Karpas-422 (cell line): Measurements from ENCODE around the gene LYST. TPM values are rescaled to one million over a fixed set of nuclear protein-coding genes. Genes with fewer than 3 reads are reported as not detected.

Experiments
- DNase-seq: peaks from one replicate; pipeline ENCODE4 v3.0.0-alpha.2; 2015
- H2AFZ ChIP-seq: fragments of 200-600 bp; sonication (generic); 2 replicates; pipeline ENCODE4 v1.6.1; 2014; ENCODE audit warnings: antibody characterized with exemption, low read length, mixed read lengths
- H3K27ac ChIP-seq: fragments of 200-600 bp; sonication (generic); 2 replicates; pipeline ENCODE4 v1.5.1; 2014; ENCODE audit warnings: mild to moderate bottlenecking, low read length, moderate library complexity
- H3K27me3 ChIP-seq: fragments of 200-600 bp; sonication (generic); 2 replicates; pipeline ENCODE4 v1.6.1; 2014; ENCODE audit warnings: low read length, mixed read lengths
- H3K36me3 ChIP-seq: fragments of 200-600 bp; sonication (generic); 2 replicates; pipeline ENCODE4 v1.6.1; 2014; ENCODE audit warnings: low read length, mixed read lengths; ENCODE audit not compliant: insufficient read depth
- H3K4me1 ChIP-seq: fragments of 200-600 bp; sonication (generic); 2 replicates; pipeline ENCODE4 v1.6.1; 2014; ENCODE audit warnings: mild to moderate bottlenecking, low read length, mixed read lengths
- H3K4me2 ChIP-seq: fragments of 200-600 bp; sonication (generic); 2 replicates; pipeline ENCODE4 v1.6.1; 2014; ENCODE audit warnings: low read length, low read depth, mild to moderate bottlenecking; ENCODE audit not compliant: poor library complexity, severe bottlenecking
- H3K4me3 ChIP-seq: fragments of 200-600 bp; sonication (generic); 2 replicates; pipeline ENCODE4 v1.5.1; 2014; ENCODE audit warnings: mild to moderate bottlenecking, antibody characterized with exemption, low read length, mixed read lengths
- H3K79me2 ChIP-seq: fragments of 200-600 bp; sonication (generic); 2 replicates; pipeline ENCODE4 v1.6.1; 2014; ENCODE audit warnings: mild to moderate bottlenecking, low read length, mixed read lengths
- H3K9ac ChIP-seq: fragments of 200-600 bp; sonication (generic); 2 replicates; pipeline ENCODE4 v1.6.0; 2014; ENCODE audit warnings: low read length
- H3K9me2 ChIP-seq: fragments of 200-600 bp; sonication (generic), shearing (Covaris generic); replicated peaks from 2 replicates; pipeline ENCODE4 v1.6.0; 2014; ENCODE audit warnings: mild to moderate bottlenecking, low read length, moderate library complexity; ENCODE audit not compliant: insufficient read depth
- H3K9me3 ChIP-seq: fragments of 300-700, 200-600 bp; sonication (generic); 2 replicates; pipeline ENCODE4 v1.6.1; 2014; ENCODE audit warnings: low read length, mixed read lengths
- H4K20me1 ChIP-seq: fragments of 200-600 bp; sonication (generic); 2 replicates; pipeline ENCODE4 v1.6.1; 2014; ENCODE audit warnings: mild to moderate bottlenecking, antibody characterized with exemption, low read length, low read depth; ENCODE audit not compliant: insufficient read depth
- total RNA-seq: library from RNA; depleted of rRNA; stranded (reverse); fragments of >200 nt; shearing (Covaris generic); gene quantifications from 2 replicates; pipeline ENCODE4 v1.2.3, GENCODE V29; 2014; ENCODE audit warnings: low replicate concordance

Gene LYST
- total RNA-seq, 1 experiment from 2014 or later = 7.8 TPM

DNA sequence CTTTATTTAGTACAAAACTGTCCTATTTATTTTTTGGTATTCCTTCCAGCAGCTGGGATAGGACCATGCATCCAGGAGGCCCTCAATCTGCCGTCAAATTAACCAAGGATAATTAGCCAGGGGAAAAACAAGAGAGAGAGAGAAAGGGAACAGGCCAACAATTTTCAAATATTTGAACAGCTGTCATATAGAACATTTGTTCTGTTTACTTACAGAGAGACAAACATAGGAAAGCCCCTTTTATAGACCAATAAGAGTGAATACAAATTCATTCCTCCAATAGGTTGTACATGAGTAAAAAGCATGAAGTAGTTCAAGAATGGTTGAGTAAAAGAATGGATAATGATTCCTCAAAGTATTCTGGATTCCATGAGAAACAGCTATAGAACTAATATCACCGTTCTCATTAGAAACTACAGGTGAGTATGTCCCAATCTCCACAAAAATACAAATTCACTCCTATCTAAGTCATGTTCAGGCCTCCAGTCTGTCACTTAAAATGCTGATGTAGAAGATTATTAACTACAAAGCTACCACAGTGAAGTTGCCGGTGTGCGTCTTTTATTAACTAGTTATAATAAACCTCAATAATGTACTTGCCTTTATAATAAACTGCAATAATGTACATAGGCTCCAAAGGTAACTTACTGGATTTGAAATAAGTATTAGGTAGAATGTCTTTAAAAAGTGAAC is 152.4 kb downstream of the LYST start:
- Histone ChIP-seq H3K79me2 (no peaks in the 10 kb centered on the region), H3K27ac (no peak overlapping the region), H3K4me1 (no peaks in the 10 kb centered on the region), H3K36me3 (no peaks in the 10 kb centered on the region), H3K9ac (no peak overlapping the region), H3K4me2 (no peak overlapping the region), H4K20me1 (no peaks in the 10 kb centered on the region), H3K9me3 (no peaks in the 10 kb centered on the region), H3K27me3 (no peaks in the 10 kb centered on the region; the same call in 1 of the 2 replicates), H2AFZ (no peak overlapping the region), H3K4me3 (no peak overlapping the region), H3K9me2 (no peaks in the 10 kb centered on the region)
- DNase-seq = no peak

GRCh38 chr1:235712812-235713211 is 153.9 kb downstream of the LYST start:
- Histone ChIP-seq H3K9me2 (no peaks in the 10 kb centered on the region), H2AFZ (no peak overlapping the region), H4K20me1 (no peaks in the 10 kb centered on the region), H3K4me1 (no peaks in the 10 kb centered on the region), H3K9me3 (no peaks in the 10 kb centered on the region), H3K4me2 (no peak overlapping the region), H3K9ac (no peak overlapping the region), H3K27me3 (no peaks in the 10 kb centered on the region; the same call in 1 of the 2 replicates), H3K36me3 (no peaks in the 10 kb centered on the region), H3K4me3 (no peak overlapping the region), H3K27ac (no peak overlapping the region), H3K79me2 (no peaks in the 10 kb centered on the region)
- DNase-seq = no peak

DNA sequence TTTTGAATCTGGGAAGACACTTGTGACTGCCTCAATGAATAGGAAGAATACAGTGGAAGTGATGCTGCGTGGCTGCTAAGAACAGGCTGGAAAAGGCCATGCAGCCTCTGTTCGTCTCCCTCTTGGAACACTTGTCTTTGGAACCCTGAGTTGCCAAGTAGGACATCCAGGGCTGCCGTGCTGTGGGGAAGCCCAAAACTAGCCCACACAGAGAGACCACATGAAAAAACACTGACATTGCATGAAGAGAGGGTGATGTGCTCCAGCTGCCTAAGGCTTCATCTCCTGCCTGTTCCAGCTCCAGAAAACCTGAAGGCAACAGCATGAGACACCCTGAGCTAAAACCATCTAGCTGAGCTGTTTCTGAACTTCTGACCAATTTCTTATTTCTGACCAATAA is 156.0 kb downstream of the LYST start:
- Histone ChIP-seq H3K9me2 (no peaks in the 10 kb centered on the region), H3K4me3 (no peak overlapping the region), H4K20me1 (no peaks in the 10 kb centered on the region), H3K9me3 (no peaks in the 10 kb centered on the region), H3K4me1 (no peaks in the 10 kb centered on the region), H3K9ac (no peak overlapping the region), H3K27me3 (no peaks in the 10 kb centered on the region; the same call in 1 of the 2 replicates), H3K36me3 (no peaks in the 10 kb centered on the region), H2AFZ (no peak overlapping the region), H3K4me2 (no peak overlapping the region), H3K79me2 (no peaks in the 10 kb centered on the region), H3K27ac (no peak overlapping the region)
- DNase-seq = no peak

DNA sequence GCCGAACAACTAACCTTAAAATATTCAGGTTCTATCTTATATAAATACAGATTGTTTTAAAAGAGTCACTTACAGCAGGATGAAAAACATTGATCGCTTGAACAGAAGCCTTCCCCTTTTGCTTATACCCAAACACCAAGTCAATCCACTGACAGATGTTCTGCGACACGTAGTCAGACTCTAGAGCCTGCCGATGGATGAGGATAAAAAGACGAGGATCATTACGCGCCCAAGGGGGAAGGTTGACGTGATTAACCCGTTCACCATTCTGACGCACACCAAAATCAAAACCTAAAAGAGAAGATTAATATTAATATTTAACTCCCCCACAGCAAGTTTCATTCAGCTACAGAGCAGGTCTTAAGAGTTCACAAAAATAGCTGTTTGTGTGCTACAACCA is 157.7 kb downstream of the LYST start:
- H2AFZ ChIP-seq = no peak overlapping the region
- no peaks in the 10 kb centered on the region; the same call in 1 of the 2 replicates for H3K27me3 ChIP-seq
- H3K79me2 ChIP-seq = no peaks in the 10 kb centered on the region
- DNase-seq = no peak
- no peaks in the 10 kb centered on the region for H3K9me2 ChIP-seq
- no peaks in the 10 kb centered on the region for H4K20me1 ChIP-seq
- no peak overlapping the region for H3K9ac ChIP-seq
- no peak overlapping the region for H3K27ac ChIP-seq
- H3K36me3 ChIP-seq = no peaks in the 10 kb centered on the region
- H3K4me3 ChIP-seq = no peak overlapping the region
- no peak overlapping the region for H3K4me2 ChIP-seq
- no peaks in the 10 kb centered on the region for H3K9me3 ChIP-seq
- H3K4me1 ChIP-seq = no peaks in the 10 kb centered on the region

DNA sequence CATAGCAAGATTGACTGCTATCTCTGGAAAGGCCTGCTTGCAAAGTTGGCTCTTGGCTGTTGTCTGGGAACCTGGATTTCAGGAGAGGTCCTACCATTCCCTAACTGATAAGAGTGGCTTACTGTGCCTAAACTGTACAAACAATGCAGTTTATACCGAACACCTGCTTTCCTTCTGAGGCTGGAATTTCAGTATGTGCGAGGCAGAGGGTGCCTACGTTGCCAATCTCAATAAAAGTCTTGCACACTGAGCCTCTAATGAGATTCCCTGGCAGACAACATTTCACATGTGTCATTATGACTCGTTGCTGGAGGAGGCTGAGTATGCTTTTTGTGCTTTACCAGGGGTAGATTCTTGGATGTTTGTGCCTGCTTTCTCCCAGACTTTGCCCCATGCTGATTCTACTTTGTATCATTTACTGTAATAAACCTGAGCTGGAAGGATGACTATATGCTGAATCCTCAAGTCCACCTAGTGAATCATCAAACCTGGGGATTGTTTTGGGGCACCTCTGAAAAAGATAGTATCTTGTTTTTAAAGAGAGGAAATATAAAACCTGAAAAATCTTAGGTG is 158.2 kb downstream of the LYST start:
- Histone ChIP-seq H3K36me3 (no peaks in the 10 kb centered on the region), H3K9me3 (no peaks in the 10 kb centered on the region), H3K27ac (no peak overlapping the region), H3K4me2 (no peak overlapping the region), H3K9ac (no peak overlapping the region), H2AFZ (no peak overlapping the region), H3K4me1 (no peaks in the 10 kb centered on the region), H3K79me2 (no peaks in the 10 kb centered on the region), H3K4me3 (no peak overlapping the region), H3K27me3 (no peaks in the 10 kb centered on the region; the same call in 1 of the 2 replicates), H3K9me2 (no peaks in the 10 kb centered on the region), H4K20me1 (no peaks in the 10 kb centered on the region)
- DNase-seq = no peak

DNA sequence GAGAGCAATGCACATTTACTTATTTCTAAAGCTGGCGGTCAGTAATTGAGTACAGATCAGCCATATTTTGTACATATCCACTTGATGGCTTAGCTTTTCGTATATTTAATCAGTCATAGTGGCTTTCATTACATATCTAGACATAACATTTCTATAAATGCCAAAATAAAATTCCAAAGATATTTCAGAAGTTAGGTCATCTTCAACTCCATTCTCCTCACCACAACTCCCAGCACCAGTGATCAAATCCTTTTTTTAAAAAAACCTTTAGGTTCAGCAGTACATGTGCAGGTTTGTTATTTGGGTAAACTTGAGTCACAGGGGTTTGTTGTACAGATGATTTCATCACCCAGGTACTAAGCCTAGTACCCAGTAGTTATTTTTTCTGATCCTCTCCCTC is 163.2 kb downstream of the LYST start:
- no peak for DNase-seq
- H2AFZ ChIP-seq = no peak overlapping the region
- no peaks in the 10 kb centered on the region for H3K27me3 ChIP-seq
- H3K9me3 ChIP-seq = no peaks in the 10 kb centered on the region
- H3K79me2 ChIP-seq = no peaks in the 10 kb centered on the region
- no peak overlapping the region for H3K27ac ChIP-seq
- no peaks in the 10 kb centered on the region for H4K20me1 ChIP-seq
- no peaks in the 10 kb centered on the region for H3K36me3 ChIP-seq
- H3K9ac ChIP-seq = no peak overlapping the region
- H3K4me3 ChIP-seq = no peak overlapping the region
- no peaks in the 10 kb centered on the region for H3K9me2 ChIP-seq
- no peaks in the 10 kb centered on the region for H3K4me1 ChIP-seq
- no peak overlapping the region for H3K4me2 ChIP-seq

DNA sequence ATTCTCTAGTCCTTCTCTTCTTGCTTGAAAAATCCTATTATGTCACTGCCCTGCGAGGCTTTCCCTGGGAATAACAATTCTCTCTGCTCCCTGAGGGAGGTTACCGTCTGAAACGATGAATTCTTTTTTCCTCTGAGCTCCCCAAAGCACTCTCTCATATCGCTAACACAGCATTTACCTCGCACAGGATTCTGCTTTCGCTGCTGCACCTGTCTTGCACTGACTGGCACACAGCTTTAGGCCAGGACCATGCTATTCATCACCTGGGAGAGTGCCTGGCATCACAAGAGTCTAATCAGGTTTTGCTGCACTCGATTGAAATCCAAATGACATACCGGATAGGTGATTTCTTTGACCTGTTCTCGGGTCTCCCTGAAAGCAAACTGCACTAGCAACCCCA is 164.3 kb downstream of the LYST start:
- H4K20me1 ChIP-seq = no peaks in the 10 kb centered on the region
- no peak overlapping the region for H3K4me2 ChIP-seq
- no peaks in the 10 kb centered on the region for H3K79me2 ChIP-seq
- no peak overlapping the region for H2AFZ ChIP-seq
- no peaks in the 10 kb centered on the region for H3K27me3 ChIP-seq
- H3K9me2 ChIP-seq = no peaks in the 10 kb centered on the region
- H3K36me3 ChIP-seq = no peaks in the 10 kb centered on the region
- H3K4me3 ChIP-seq = no peak overlapping the region
- DNase-seq = no peak
- no peaks in the 10 kb centered on the region for H3K4me1 ChIP-seq
- H3K9me3 ChIP-seq = no peaks in the 10 kb centered on the region
- no peak overlapping the region for H3K27ac ChIP-seq
- H3K9ac ChIP-seq = no peak overlapping the region

DNA sequence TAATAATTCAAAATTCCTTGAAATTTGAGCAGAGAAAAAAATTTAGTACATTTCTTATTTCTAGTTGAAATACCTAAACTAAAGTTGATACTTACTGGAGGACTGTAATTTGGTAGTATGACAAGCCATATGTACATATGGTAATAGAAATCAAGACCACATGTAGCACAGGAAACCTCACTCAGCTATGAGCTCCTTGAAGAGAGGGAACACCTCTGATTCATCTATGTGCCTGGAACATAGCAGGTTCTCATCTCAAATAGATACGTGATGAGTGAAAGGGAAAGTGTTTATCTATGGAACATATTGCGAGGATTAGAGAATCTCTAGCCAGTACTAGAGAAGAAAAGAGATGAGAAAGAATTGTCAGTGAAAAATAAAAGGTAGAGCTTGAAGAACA is 169.2 kb downstream of the LYST start:
- H3K79me2 ChIP-seq = no peaks in the 10 kb centered on the region
- H3K36me3 ChIP-seq = no peaks in the 10 kb centered on the region
- H3K27ac ChIP-seq = no peak overlapping the region
- H4K20me1 ChIP-seq = no peaks in the 10 kb centered on the region
- no peak overlapping the region for H3K4me3 ChIP-seq
- no peaks in the 10 kb centered on the region for H3K4me1 ChIP-seq
- no peaks in the 10 kb centered on the region for H3K9me3 ChIP-seq
- no peak overlapping the region for H3K9ac ChIP-seq
- no peak overlapping the region for H2AFZ ChIP-seq
- H3K27me3 ChIP-seq = no peaks in the 10 kb centered on the region
- H3K9me2 ChIP-seq = no peaks in the 10 kb centered on the region
- no peak overlapping the region for H3K4me2 ChIP-seq
- DNase-seq = no peak
